Pons (tissue), 1 donor: Measurements from ENCODE around the gene GPRC5C.
"Not testable (repeated sequence)": the region's sequence is repeated elsewhere in the genome, so short reads cannot be mapped to it uniquely, and the experiment has no call there.

Experiments used
- DNase-seq: peaks from one replicate; pipeline ENCODE4 v3.0.0-alpha.2; 2016; ENCODE audit warnings: low spot score

Gene GPRC5C

DNA sequence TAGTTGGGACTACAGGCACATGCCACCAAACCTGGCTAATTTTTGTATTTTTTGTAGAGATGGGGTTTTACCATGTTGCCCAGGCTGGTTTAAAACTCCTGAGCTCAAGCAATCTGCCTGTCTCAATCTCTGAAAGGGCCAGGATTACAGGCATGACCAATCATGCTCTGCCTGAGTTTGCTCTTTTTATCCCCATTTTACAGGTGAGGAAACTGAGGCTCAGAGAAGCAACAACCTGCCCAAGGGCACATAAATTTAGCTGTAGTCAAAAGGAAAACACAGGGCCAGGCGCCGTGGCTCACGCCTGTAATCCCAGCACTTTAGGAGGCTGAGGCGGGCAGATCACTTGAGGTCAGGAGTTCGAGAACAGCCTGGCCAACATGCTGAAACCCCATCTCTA lies 26.6 kb upstream of the GPRC5C start:
- DNase-seq: not testable (repeated sequence)

DNA sequence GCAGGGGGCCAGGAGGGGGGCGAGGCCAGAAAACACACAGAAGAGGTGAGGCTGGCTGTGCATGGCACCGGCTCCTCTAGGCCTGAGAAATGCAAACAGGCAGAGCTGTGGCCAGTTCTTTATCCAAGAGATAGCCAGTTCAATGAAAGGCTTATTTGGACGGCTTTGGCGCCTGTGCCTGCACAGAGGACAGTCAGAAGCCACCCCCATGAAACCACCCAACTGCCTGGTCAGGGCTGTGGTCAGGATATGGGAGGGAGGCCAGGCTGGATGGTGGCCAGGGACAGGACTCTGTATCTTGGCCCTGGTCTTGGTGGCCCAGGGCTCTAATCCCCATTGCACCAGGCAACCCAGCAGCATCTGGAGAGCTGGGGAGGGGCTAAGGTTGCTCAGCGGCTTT lies 24.5 kb upstream of the GPRC5C start:
- DNase-seq: no peak

DNA sequence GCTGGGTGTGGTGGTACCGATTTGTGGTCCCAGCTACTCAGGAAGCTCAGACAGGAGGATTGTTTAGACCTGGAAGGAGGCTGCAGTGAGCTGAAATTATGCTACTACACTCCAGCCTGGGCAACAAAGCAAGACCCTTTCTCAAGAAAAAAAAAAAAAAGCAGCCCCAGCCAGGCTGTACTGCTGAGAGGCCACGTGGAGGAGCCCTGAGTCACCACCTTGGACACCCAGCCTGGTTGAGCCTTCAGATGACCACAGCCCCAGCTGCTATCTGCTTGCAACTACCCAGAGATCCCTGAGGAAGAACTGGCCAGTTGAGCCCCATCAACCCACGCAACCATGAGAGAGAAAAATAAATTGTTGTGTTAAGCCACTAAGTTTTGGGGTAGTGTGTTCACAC lies 23.6 kb upstream of the GPRC5C start:
- no peak for DNase-seq

DNA sequence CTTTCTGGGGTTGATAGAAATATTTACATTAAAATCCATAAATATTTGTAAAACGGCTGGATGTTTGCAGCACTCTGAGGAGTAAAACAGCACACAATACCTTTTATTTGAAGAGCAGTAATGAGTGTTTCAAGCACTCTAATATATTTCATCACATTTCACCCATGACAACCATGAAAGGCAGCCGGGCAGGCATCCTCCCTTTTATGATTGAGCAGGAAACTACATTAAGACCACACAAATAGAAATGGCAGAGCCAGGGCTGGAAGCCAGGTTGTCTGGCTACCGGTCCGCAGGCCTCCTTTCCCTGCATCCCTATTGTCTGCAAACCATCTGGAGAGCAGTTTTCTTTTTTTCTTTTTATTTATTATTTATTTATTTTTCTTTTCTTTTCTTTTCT lies 23.1 kb upstream of the GPRC5C start:
- no peak for DNase-seq

DNA sequence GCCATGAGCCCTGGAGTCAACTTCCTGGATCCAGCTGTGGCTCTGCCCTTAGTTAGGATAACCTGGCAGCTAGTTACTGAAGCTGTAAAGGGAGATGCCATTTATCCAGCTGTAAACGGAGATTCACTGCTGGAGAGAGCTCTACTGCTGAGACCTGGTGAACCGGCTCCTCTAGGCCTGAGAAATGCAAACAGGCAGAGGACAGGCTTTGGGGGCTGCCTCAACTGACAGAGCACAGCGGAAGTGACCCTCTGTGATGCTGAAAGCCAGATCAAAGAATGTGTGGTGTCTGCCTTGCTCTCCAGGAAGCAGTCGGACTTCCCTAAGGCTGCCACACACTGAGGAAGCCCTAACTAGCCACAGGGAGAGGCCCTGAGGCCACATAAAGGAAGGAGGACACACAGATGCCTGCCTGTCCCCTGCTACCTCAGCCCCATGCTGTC lies 21.9 kb upstream of the GPRC5C start:
- DNase-seq: no peak

DNA sequence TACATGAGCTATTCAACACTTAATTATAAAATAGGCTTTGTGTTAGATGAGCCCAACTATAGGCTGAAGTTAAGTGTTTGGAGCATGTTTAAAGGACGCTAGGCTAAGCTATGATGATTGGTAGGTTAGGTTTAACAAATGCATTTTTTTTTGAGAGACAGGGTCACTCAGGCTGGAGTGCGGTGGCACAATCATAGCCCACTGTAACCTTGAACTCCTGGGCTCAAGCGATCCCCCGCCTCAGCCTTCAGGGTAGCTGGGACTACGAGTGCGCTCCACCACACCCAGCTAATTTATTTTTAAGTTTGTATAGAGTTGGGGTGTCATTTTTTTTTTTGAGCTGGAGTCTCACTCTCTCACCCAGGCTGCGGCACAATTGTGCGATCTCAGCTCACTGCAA lies 19.3 kb upstream of the GPRC5C start:
- no peak for DNase-seq

DNA sequence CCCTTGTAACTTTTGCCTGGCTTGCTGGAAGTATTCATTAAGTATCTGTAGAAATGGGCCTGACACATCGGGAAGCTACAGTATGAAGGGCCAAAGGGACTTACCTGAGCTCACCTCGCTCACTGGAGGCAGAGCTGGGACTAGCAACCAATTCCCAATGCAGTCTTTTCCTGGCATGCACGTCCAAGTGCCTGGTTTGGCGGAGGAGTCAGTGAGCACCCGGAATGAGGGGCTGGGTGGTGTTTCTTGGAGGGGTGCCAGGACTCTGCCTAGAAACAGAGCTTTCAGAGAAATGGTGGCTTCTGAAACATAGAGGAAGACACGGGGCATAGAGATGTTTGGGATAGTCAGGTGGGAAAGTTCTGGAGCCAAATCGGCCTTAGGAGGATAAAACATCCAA lies 18.4 kb upstream of the GPRC5C start:
- DNase-seq: no peak

DNA sequence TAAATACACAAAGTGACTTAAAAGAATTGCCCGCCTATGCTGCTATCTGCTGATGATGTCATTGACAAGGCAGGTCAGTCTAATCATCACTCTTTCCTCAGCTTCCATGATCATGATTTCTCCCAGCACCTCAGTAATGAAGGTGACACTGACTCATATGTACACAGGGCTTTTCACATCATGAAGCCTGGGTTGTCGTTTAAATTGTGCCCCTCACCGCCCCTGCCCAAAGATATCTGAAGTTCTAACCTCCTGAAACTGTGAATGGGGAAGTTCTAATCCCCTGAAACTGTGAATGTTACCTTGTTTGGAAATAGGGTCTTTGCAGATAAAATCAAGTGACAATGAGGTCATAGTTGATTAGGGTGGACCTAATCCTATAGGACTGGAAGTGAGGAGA lies 17.4 kb upstream of the GPRC5C start:
- no peak for DNase-seq

DNA sequence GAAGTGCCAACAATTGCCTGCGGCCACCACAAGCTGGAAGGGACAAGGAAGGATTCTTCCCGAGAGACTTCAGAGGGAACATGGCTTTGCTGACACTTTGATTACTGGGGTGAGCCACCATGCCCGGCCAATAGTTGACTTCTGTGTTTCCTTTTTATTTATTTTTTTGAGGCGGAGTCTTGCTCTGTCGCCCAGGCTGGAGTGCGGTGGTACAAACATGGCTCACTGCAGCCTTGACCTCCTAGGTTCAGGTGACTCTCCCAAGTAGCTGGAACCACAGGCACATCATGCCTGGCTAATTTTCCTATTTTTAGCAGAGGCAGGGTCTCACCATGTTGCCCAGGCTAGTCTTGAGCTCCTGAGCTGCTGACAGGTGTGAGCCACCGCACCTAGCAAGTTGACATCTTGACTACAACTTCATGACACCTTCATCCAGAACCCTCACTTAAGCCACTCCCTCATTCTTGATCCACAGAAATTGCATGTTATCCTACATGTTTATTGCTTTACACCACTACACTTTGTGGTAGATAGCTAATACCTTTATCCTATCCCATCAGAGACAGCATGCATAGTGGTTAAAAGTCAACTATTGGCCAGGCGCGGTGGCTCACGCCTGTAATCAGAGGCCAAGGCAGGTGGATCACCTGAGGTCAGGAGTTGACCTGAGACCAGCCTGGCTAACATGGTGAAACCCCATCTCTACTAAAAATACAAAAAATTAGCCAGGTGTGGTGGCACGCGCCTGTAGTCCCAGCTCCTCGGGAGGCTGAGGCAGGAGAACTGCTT lies 16.1 kb upstream of the GPRC5C start:
- no peak for DNase-seq

DNA sequence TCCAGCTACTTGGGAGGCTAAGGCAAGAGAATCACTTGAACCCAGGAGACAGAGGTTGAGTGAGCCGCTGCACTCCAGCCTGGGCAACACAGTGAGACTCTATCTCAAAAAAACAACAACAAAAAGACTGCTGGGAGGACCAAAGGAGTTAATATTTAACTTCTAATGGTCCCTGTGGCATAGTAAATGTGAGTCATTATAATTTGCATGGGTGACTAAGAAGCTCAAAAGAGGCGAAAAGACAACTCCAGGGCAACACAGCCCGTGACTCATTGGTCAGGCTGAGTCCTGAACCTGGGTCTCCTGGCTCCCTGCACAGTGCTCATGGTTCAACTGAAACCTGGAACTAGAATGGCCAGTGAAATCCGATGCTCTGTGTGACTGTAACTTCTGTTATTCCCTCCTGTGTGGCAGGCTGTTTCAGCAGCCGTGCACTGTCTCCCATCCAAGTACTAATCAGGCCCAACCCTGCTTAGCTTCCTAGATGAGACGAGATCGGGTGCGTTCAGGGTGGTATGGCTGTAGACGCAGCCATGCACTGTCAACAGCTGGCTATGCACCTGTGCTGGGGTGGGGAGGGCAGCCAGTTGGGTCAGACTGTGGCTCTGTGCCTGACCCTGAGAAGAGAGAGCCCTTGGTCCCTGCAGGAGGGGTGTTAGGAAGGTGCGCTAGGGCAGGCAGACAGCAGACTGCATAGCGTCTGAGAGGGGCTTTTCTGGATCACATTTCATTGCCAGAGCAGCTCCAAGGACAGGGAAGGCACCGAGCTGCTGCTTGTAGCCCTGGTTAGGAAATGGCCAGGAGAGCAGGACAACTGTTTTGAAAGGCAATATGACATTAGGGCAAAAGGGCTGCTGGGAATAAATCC lies 14.5 kb upstream of the GPRC5C start:
- DNase-seq: no peak

DNA sequence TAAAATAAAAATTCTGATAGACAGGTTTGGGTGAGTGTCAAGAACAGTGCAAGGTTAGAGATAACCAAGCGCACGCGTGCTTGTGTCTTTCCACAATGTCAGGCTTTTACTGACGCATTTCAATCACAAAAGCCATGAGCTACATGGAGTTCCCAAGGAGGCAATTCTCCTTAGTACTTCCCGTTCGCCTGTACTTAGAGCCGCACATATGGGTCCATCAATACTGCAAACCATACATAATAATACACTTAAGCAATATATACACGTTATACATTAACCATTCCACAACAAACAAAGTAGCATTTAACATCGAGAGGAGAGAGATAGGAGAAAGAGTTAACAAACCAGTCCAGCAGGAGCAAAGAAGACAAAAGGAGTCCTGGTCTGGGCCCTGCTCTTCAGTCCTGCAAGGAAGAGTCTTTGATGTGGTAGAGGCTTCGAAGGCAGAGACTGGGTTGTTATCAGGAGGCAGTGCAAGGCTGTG lies 11.9 kb upstream of the GPRC5C start:
- no peak for DNase-seq

DNA sequence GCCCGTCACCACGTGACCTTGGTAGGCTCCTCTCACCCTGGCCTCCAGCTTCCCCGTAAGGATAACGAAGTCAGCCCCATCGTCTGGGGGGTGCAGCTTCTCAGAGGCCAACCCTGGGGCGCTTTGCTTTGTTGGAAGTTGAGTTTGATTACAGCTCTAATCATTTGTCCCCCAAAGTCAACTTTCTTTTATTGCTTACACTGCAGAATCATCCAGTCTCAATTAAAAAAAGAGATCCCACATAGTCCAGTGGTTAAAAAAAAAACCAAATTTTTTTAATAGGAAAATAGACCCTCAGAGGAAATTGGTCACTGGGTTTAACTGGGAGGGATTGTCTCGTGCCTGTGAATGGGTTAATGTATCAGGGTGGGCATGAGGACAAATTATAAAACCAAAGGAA lies 7.8 kb upstream of the GPRC5C start:
- DNase-seq: no peak

DNA sequence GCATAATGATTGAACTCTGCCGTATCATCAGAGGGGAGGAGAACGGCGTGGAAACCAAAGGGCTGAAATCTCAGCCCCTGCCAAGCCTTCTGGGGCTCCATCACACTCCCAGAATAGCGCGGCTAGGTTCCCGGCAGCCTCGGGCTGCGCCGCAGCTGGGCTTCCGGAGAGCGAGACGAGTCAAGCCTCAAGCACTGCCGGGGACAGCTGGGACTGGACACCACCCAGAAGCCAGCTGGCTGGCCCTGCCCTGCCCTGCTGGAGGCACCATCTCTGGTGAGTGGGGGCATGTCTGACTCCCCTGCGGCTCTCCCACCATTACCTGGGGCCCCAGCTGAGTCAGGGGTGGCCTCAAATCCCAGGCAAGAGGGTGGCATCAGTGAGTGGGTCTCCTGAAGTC lies 7.2 kb upstream of the GPRC5C start:
- DNase-seq: no peak

DNA sequence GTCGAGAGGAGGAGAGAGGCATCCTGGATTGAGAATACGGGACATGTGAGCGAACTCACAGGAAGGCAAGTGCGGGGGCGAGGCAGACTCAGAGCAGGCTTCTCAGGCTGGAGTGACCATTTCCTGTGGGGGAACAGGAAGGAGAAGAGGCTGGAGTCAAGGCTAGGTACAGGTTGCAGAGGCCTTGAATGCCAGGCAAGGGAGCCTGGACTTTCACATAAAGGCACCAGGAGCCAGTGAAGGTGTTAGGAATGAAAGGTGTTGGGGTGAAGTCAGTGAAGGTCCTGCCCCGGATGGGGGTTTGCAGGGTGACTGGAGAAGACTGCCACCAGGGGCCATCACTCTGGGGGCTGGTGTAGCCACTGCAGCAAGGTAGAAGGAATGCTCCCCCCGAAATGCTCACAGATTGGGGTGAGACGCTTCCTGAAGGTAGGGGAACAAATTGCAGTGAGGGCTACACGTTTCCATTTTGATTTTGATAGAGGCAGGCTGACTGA lies 5.3 kb upstream of the GPRC5C start:
- DNase-seq: no peak

DNA sequence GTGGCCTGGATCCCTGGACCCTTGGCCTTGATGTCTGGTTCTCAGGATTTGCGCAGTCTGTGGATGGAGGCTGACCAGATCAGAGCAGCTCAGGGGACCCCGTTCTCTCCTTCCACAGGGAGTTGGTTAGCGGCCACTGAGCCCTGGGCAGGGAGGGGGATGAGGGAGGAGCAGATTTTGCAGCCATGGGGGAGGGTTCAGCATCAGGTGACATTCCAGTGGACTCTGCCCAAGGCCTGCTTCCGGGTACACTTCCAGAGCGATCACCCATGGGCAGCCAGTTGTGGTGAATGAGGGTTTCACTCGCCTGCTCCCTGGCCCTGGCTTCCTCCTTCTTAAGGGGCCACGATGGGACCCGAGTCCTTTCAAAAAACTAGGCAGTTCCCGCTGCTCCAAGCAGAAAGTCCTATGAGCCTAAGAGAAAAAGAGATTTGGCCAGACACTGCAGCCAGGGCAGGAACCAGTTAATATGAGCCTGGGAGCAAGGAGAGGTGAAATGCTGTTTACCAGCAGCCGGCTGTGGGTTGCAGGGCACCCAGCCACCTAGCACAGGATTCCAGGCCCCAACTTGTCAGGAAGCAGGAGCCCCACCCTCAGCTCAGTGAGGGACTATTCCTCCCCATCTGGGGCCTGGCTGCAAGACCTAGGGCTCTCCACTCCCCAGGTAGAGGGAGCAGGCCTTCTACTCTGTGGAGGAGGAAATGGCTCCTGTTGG lies 4.7 kb upstream of the GPRC5C start:
- DNase-seq: no peak

DNA sequence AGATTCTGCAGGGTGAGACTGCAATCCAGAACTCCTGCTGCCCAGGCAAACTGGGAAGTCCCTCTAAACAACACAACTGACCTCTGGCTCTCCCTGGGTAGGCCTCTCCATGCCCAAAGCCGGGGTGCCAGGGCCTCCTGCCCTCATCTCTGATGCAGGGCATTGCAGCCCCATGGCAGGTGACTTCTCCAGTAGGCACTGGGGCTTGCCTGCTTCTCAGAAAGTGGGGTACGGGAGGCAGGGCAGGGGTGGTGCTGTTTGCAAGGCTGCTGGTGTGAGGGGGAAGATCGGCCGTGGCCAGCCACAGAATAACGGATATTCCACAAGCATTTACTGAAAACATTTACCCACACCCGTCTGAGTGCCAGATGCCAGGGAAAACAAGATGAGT lies 4.1 kb upstream of the GPRC5C start:
- DNase-seq: no peak

DNA sequence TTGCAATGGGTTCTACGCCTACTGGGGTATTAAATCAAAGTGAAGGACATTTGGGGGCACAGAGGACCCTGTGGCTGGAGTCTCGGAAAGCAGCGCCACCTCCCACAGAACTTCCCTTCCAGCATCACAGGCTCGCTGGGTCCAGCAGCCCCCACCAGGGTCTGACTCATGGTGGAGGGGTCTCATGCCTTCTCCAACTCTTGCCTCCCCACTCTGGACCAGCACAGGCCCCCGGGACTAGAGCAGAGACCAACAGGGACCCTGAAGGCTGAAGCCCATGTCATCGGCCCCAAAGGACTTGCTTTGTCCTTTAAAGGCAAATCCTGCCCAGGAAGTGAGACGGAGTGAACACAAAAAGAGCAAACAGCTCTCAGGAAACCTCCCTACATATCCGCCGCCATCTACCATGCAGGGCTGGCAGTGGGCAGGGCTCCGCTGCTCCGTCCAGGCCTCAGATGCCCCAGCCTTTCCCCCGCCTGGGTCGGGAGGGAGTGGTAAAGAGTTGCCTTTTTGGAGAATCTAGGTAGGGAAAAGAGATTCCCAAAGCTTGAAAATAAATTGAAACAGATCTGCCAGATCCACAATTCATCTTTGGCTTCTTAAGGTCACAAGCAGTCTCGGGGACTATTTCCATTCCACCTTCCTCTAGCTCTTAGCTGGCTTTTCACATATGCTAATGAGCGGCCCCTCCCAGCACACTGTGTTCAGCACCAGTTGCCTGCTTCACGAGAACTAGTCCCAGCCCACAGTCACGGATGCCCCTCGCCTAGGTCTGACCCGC lies 2.1 kb upstream of the GPRC5C start:
- no peak for DNase-seq

DNA sequence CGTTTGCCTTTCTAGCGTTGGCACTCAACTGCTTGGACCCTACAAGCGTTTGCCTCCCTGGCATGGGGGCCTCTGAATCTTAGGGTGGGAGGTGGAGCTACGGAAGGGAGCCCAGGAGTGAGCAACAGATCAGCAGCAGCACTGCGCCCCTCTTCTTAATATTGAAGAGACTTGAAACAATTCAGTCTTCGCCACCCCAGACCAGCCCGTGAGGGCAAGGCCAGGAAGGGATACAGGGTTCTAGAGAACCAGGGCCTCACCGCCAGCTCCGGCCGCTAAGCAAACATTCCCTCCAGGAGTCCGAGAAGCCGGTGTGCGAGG lies 1.5 kb upstream of the GPRC5C start:
- no peak for DNase-seq

DNA sequence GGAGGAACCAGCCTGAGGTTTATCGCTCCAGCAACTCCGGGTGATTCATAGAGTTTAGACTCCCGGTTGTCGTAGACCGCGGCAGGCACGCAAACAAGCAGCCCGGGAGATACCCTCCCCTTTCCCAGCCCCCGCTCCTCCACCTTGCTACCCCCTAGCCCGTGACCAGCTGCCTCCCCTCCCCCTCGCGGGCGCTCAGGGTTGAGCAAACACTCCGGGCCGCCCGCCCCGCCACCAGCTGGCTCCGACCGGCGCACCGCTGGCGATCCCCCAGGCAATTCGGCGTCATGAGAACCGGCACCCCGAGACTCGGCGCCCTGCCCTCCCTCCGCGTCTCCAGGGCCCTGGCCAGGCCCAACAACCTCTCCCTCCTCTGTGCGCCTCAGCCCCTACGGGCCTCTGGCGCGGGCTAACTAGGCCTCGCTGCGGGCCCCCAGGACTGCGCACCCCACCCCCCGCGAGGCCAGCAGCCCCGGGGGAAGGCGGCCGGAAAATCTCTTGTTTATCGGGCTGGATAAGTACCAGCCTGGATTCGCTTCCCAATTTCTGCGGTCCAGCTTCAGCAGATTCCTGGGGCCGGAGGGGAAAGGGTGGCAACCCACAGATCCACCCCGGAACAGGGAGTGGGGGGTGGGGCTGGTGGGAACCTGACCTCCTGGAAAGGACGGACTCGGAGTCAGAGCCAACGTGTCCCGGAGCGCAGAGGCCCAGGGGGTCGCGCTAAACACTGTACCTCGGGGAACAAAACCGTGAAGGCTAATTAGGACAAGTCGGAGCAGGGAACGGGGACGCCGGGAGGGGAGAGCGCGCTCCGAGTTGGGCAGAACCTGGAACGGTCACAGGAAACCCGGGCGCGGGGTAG lies 951 bp upstream of the GPRC5C start:
- no peak for DNase-seq

DNA sequence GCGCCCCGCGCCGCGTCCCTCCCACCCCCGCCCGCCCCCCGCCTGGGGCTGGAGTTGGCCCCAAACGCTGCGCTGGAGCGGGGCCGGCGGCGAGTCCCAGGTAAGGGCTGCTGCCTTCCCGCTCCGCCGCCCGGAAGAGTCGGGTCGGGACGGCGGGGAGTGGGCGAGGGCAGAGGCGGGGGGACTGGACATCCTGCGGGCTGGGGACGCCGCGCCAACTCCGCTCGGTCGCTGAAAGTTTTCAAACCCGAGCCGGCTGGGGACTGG lies 469 bp downstream of the GPRC5C start:
- no peak for DNase-seq

DNA sequence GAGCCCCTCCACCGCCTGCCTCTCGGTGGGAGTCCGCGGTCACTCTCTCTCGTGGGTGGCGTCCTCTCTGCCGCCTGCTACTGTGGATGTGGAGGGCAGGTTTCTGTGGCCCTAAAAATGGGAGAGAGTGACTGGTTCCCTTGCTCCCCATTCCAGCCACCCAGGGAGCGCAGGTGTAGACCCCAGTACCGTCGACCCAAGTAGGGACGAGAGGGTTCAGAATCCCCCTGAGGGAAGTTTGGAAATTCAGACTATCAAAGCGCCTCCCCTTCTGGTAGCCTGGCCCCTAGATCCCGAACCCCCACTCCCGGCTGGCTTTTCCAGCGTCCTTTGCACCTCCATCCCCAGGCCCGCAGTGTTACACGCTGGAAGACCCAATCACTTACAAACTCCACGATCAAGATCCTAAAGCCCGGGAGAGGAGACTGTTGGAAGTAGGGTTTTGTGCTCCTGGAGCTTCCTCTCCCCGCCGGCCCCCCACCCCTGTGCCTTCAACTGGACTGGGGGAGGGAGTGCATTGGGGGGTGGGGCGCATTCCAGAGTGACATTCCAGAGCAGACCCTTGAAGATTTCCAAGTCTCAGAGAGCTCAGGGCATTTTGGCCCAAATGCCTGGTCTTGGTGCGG lies 991 bp downstream of the GPRC5C start:
- DNase-seq: no peak
